Posterior cingulate gyrus (tissue), 11 donors: Measurements from ENCODE around the gene EMILIN3.

Experiments
- DNase-seq, 10 donors: peaks; one replicate each; pipeline versions ENCODE4 v3.0.0 to v3.0.0-alpha.2; 2020 to 2021; ENCODE audit warnings: mixed read lengths in 3 of 10
- intact Hi-C: fragments of 100-400 bp; cut with DNase I; formaldehyde crosslinking; loops from one replicate; pipeline ENCODE4 v1.15.1; 2023

EMILIN3 gene

GRCh38 chr20:41350408-41350962 is 16.1 kb downstream of the EMILIN3 start:
- DNase-seq, result no peak
- intact Hi-C loops, result no loop called here

DNA sequence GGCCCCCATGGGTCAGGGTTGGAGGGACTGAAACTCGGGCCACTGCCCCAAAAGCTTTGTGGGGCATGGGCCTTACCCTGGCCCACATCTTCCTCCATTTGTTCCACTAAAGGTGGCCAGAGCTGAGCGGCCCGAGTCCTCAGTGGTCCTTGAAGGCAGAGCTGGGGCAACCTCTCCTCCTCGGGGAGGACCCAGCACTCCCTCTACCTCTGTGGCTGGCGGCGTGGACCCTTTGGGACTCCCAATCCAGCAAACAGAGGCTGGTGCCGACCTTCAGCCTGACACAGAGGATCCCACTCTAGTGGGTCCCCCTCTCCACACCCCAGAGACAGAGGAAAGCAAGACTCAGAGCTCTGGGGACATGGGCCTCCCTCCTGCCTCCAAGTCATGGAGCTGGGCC is 16.7 kb downstream of the EMILIN3 start:
- no peak for DNase-seq
- intact Hi-C loops, result loop anchor here (10.0 kb wide), 1 partner anchor 355 kb away; no protein-coding TSS in a partner anchor

DNA sequence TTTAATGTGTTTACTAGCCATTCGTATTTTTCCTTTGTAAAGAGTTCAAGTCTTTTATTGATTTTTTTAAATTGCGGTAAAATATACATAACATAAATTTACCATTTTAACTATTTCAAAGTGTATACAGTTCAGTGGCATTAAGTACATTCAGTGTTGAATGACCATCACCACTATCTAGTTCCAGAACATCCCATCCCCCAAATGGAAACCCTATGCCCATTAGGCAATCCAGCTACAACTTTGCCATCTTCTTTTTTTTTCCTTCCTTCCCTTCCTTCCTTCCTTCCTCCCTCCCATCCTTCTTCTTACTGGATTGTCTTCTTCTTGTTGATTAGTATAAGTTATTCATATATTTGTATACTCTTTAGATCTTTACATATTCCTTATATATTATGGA is 17.4 kb downstream of the EMILIN3 start:
- intact Hi-C loops, result loop anchor here (10.0 kb wide), 1 partner anchor 354 kb away; no protein-coding TSS in a partner anchor

GRCh38 chr20:41348430-41349172 is 18.0 kb downstream of the EMILIN3 start:
- peak in 2 of 10 donors; percentile 57 to 59 for DNase-seq
- intact Hi-C loops, result loop anchor here (10.0 kb wide), 1 partner anchor 354 kb away; no protein-coding TSS in a partner anchor

More for the DNA sequence above, 17.4 kb downstream of the EMILIN3 start:
- DNase-seq, result no peak

DNA sequence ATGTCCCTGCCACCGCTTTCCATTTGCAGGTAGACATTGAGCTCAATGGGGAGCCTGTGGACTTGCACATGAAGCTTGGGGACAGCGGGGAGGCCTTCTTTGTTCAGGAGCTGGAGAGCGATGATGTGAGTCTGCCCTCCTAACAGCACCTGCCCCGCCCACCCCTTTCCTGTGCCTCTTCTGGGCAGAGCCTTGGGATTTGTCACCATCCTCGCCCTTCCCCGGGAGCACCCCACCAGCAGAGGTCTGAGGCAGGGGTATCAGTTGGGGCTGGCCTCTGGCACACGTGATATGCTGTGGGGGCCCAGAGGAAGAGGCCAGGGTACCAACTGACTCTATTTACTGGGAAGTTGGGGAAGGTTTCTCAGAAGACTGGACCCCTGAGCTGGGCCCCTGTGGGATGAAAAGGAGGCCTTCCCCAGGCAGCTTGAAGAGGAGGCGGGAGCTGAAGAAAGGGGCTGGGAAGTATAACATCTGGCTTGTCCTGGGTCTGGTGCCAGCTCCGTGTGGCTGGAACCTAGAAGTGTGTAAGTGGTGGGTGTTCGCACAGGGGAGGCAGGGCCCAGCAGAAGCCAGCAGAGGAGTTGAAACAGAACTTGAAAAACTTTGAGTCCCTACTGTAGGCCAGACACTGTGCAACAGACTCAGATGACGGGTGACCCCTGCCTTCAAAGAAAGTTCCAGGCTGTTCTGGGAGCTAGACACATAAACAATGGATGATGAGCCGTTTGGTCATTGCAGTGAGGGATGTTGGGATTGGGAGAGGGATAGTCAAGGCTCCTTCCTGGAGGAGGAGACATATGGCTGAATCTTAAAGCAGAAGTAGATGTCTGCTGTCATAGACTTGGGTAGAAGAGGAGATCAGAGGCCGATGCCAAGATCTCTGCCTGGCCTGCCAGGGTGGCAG is 18.8 kb downstream of the EMILIN3 start:
- intact Hi-C loops, result loop anchor here (10.0 kb wide), 1 partner anchor 353 kb away; no protein-coding TSS in a partner anchor
- DNase-seq, result peak in 4 of 10 donors; percentile 42 to 87 (median 80)

- intact Hi-C loops, result loop anchor here (10.0 kb wide), 1 partner anchor 351 kb away; no protein-coding TSS in a partner anchor
- DNase-seq, result peak in 3 of 10 donors; percentile 54 to 70 (median 67)
Measured at GRCh38 chr20:41345729-41346067, 20.9 kb downstream of the EMILIN3 start.

- intact Hi-C loops, result loop anchor here (5.0 to 10.0 kb wide), 4 partner anchors 67 to 350 kb away; no protein-coding TSS in a partner anchor
- DNase-seq, result peak in 2 of 10 donors; percentile 15 to 57
Measured at GRCh38 chr20:41344938-41345728, 21.5 kb downstream of the EMILIN3 start.

DNA sequence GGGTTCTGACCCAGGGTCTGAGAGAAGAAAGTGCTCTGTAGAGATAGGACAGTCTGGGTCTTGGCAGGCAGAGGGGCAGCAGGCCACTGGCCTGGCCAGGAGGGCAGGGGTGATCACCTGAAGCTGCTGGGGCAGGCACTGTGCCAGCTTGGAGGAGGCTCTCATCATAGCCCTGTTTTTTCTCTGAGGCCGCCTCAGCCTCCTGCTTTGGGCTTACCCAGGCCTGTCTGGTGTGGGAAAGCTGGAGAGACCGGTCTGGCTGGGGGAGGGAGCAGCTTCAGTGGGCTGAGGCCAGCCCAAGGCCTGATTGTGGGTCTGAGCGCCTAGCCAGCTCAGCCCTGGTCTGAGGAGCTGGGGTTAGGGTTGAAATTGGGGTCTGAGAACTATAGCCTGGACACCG is 22.1 kb downstream of the EMILIN3 start:
- DNase-seq, result peak in 2 of 10 donors; percentile 65 to 67
- intact Hi-C loops, result loop anchor here (5.0 to 10.0 kb wide), 4 partner anchors 68 to 350 kb away; no protein-coding TSS in a partner anchor

- intact Hi-C loops, result loop anchor here (5.0 to 10.0 kb wide), 4 partner anchors 70 to 348 kb away; no protein-coding TSS in a partner anchor
- DNase-seq, result peak in 1 of 10 donors; percentile 33
Measured at GRCh38 chr20:41342474-41343464, 23.8 kb downstream of the EMILIN3 start.

DNA sequence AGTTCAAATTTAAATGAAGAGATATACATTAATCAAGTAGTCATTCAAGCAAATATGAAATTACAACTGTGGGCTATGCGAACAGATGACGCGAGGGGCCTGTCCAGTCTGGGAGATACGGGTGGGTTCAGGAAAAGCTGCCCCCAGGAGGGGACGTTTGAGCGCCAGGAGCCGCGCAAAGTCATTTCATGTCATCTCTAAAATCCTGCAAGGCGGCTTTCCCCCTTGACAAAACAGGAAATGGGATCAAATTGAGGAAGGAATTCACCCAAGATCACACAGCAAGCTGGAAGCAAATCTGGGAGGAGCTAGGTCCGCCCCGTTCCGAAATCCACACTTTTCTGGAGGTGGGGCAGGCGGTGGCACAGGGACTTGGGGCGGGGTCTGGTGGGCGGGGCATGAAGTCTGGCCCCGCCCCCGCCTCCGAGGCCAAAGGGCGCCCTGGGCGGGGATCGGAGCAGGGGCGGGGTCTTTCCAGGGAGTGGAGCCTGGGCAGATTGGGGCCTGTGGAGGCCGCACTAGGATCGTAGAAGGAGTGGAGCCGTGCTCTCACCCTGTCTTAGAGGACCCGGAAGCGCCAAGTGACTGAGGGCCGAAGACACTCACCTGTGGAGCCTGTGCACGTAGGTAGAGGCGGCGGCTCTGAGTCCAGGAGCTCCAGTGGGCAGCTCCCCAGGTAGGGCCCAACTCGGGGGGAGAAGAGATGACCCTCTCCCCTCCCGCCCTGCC is 26.1 kb downstream of the EMILIN3 start, which contains the start of gene LPIN3:
Gene LPIN3, plus strand, starts transcription at position 495 of the 729 bp plus-strand sequence. CDS start 4,983 bp downstream, outside the sequence.
- intact Hi-C loops, result loop anchor here (1.0 to 10.0 kb wide), 5 partner anchors 72 to 346 kb away; no protein-coding TSS in a partner anchor

GRCh38 chr20:41339957-41340326 is 26.7 kb downstream of the EMILIN3 start:
- peak; percentile 67 to 97 (median 85) for DNase-seq
- intact Hi-C loops, result loop anchor here (1.0 to 10.0 kb wide), 5 partner anchors 72 to 345 kb away; no protein-coding TSS in a partner anchor

More for the DNA sequence above, 26.1 kb downstream of the EMILIN3 start, which contains the start of gene LPIN3:
- DNase-seq, result peak in 6 of 10 donors; percentile 26 to 85 (median 60)

- intact Hi-C loops, result no loop called here
- DNase-seq, result peak in 2 of 10 donors; percentile 48 to 55
Measured at GRCh38 chr20:41336711-41337492, 29.7 kb downstream of the EMILIN3 start.

DNA sequence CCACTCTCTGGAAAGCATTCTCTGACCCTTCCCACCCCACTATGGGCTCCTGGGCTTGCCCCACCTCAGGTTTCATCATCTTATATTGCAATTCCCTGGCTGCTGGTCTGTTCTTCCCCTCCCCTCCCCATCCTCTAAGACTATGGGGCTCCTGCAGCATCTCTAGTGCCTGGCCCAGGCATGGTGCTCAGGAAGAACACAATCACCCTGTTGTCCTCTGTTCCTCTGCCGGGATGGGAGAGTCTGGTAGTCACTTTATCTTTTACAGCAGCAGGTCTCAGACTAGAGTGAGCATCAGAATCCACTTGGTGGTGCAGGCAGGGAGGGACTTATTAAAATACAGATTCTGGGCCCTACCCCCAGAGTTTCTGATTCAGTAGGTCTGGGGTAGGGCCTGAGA is 31.0 kb downstream of the EMILIN3 start:
- DNase-seq, result peak in 2 of 10 donors; percentile 2 to 29

DNA sequence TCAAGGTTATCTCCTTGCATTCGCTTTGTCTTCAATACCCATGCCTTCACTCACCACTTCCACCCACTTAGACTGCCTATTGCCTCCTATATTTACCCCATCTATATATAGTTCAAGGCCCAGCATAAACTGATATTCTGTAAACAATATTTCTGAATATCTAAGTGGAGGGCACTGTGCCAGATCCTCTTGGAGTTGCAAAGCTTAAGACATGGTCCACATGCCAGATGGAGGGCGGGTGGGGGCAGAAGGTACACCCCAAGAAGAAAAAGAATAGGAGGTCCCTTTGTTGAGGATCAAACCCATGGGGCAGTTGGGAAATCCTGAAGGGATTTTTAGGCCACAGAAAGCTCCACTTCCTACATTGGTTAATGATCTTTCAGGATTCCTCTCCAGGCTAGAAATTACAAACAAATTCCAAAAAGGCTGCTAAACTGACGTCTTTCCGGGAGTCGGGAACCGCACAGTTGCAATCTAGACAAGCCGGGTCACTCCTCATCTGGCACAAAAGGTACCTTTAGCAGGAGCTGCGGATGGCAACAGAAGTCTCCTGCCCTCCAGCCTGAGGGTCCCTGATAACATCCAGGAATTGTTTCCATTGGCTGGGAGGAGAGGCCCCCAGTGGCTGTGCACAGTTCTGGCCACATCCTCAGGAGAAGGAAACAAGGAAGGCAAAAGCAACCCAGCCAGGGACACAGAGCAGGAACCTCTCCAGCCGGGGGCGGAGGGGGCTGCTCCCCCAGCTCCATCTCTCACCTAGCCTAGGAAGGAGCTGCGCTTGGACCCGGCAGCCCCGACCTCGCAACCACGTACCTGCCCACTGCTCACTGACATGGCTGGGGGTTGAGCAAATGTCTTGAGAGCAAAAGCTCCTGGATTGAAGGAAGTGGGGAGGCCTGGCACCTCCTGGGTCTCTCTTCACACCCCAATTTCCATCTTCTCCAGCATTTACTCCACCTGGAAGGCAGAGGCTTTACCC is 31.9 kb downstream of the EMILIN3 start:
- peak in 2 of 10 donors; percentile 52 to 65 for DNase-seq
- intact Hi-C loops, result no loop called here

More for the DNA sequence above, 31.0 kb downstream of the EMILIN3 start:
- intact Hi-C loops, result no loop called here

DNA sequence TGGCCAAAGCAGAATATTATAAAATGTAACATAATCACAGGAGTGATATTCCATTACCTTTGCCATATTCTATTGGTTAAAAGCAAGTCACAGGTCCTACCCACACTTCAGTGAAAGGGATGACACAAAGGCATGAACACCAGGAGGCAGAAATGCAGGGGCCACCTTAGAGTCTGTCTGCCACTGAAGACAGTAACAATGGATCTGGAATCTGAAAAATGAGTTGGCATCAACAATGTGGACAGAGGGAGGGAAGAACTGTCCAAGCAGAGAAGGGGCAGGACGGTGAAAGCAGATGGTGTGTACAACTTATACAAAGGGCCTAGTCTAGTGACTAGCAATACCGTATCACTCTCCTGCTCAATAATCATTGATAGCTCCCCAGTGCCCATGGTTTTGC is 32.6 kb downstream of the EMILIN3 start:
- no peak for DNase-seq
- intact Hi-C loops, result no loop called here
